ENCODE results near the gene HMSD. TPM values are rescaled to one million over a fixed set of nuclear protein-coding genes. Genes with fewer than 3 reads are reported as not detected.

The HMSD gene
- total and polyA plus RNA-seq, 2 of the 4 experiments (the other 2 are of a cell fraction), result 0.17 to 0.36 TPM

DNA sequence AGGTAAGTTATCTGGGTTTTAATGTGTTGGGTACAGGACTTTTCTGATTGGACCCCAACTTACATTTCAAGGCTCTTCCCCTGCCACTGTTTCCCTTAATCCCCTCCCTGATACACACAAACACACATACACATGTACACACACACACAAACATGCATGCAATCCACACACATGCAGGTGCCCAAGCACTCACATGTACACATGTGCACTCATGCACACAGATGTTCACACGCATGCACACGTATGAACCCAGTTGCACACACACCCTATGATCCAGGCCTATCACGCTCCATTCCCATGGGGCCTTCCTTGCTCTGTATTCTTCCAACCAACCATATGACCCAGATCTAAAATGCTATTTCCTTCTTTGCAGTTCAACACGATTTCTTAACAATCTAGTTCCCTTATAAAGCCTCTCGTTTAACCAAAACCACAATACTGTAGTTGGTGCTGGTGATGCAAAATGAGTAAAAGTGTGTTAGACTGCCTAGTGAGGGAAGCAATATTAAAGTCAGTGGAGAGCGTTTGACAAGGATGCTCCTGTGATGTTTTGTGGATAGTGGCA lies 31.9 kb downstream of the HMSD start:
- Histone ChIP-seq H3K4ac (ENCODE audit: low read depth, low read length) (no peak overlapping the region), H3K4me3 (ENCODE audit: insufficient read depth, low read depth, low read length) (no peak overlapping the region), H3K9ac (ENCODE audit: low read depth, low read length) (no peak overlapping the region), H3K23ac (ENCODE audit: low read depth, low read length) (no peak overlapping the region), H3K9me1 (ENCODE audit: insufficient read depth, low read length) (no peaks in the 10 kb centered on the region; the same call in 1 of the 2 replicates), H3K56ac (ENCODE audit: extremely low read depth, insufficient read depth, low read length) (no peak overlapping the region), H4K91ac (ENCODE audit: insufficient read depth, low read depth, low read length) (no peak overlapping the region), H3K4me1 (ENCODE audit: control insufficient read depth, insufficient read depth, low read length) (no peaks in the 10 kb centered on the region), H2BK15ac (ENCODE audit: low read depth, low read length) (no peak overlapping the region), H2AK5ac (ENCODE audit: low read depth, low read length) (no peak overlapping the region), H2BK120ac (ENCODE audit: low read depth, low read length) (no peak overlapping the region), H2AFZ (replicated peaks; ENCODE audit: low read length, poor library complexity) (no peak overlapping the region), H3K4me2 (ENCODE audit: low read depth, low read length) (no peak overlapping the region), H3K9me3 (ENCODE audit: control insufficient read depth, insufficient read depth, low read length) (no peaks in the 10 kb centered on the region), H3K79me1 (ENCODE audit: low read depth in 1 of 2, low read length in 2 of 2) (peaks cover 21 to 36% of the 10 kb centered on the region in 2 experiments), H2BK5ac (ENCODE audit: low read depth, low read length, poor library complexity, severe bottlenecking) (no peak overlapping the region), H3K14ac (replicated peaks; ENCODE audit: low read depth, low read length) (no peak overlapping the region), H4K8ac (ENCODE audit: low read depth in 2 of 2, low read length in 2 of 2) (no peak overlapping the region), H2AK9ac (replicated peaks; ENCODE audit: low read depth, low read length, poor library complexity) (no peak overlapping the region), H3K27me3 (ENCODE audit: control insufficient read depth, insufficient read depth, low read length) (no peaks in the 10 kb centered on the region), H2BK20ac (ENCODE audit: low read depth, low read length) (no peak overlapping the region), H4K20me1 (ENCODE audit: insufficient read depth, low read length) (no peaks in the 10 kb centered on the region), H3K18ac (ENCODE audit: low read depth, low read length) (no peak overlapping the region), H3K36me3 (ENCODE audit: control insufficient read depth, insufficient read depth, low read length) (peaks cover 20% of the 10 kb centered on the region), H3K27ac (ENCODE audit: insufficient read depth, low read length) (no peak overlapping the region), H4K5ac (ENCODE audit: low read depth, low read length) (no peak overlapping the region)
- ChIA-PET CTCF (no interaction called here), POLR2A (ENCODE audit: unreplicated experiment) (no interaction called here)
- no TSS peak for BruUV-seq (replicated peaks)
- ATAC-seq (ENCODE audit: low read depth) (no peak), DNase-seq (no peak)
- 88% methylated on average over 3 of the region's 6 CpGs; no CpG with 5 or more reads in 1 of the 2 experiments for WGBS, 2 experiments (ENCODE audit: extremely low coverage in 2 of 2, insufficient read length in 1 of 2)
- intact Hi-C loops (cut with micrococcal nuclease), result no loop called here
- dilution Hi-C loops (cut with HindIII; ENCODE audit: low sequenced_read_pairs, unreplicated experiment), result no loop called here
- TF ChIP-seq RAD21 (IDR thresholded peaks at IDR 0.05; ENCODE audit: low read length) (no peak), RFX5 (IDR thresholded peaks at IDR 0.05; ENCODE audit: low read depth, low read length) (no peak), BHLHE40 (IDR thresholded peaks at IDR 0.05; ENCODE audit: low read depth, low read length) (no peak), CTCF (conservative IDR thresholded peaks at IDR 0.05; ENCODE audit: low read depth, low read length) (no peak), CEBPB (IDR thresholded peaks at IDR 0.05; ENCODE audit: low read depth, low read length) (no peak), MXI1 (IDR thresholded peaks at IDR 0.05; ENCODE audit: borderline replicate concordance, low read depth, low read length) (no peak), SMC3 (IDR thresholded peaks at IDR 0.05; ENCODE audit: low read depth, low read length) (no peak), POLR2A (IDR thresholded peaks at IDR 0.05; ENCODE audit: low read depth, low read length) (no peak), NFE2L2 (IDR thresholded peaks at IDR 0.05; ENCODE audit: low read depth, low read length) (no peak), CHD1 (IDR thresholded peaks at IDR 0.05; ENCODE audit: low read depth, low read length) (no peak), RCOR1 (IDR thresholded peaks at IDR 0.05; ENCODE audit: insufficient replicate concordance, low read length) (no peak), FOS (IDR thresholded peaks at IDR 0.05; ENCODE audit: low read depth, low read length) (no peak)
- TF ChIP-seq, protein P1, sequence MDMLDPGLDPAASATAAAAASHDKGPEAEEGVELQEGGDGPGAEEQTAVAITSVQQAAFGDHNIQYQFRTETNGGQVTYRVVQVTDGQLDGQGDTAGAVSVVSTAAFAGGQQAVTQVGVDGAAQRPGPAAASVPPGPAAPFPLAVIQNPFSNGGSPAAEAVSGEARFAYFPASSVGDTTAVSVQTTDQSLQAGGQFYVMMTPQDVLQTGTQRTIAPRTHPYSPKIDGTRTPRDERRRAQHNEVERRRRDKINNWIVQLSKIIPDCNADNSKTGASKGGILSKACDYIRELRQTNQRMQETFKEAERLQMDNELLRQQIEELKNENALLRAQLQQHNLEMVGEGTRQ (IDR thresholded peaks at IDR 0.05; ENCODE audit: low read depth, low read length), result no peak
- in situ Hi-C loops (cut with MboI; ENCODE audit: low sequenced_read_pairs), result no loop called here

Data from IMR-90 (cell line).